HG02798 (cell line): ENCODE measurements around the gene LCE3A.
"Not testable (repeated sequence)": the region's sequence is repeated elsewhere in the genome, so short reads cannot be mapped to it uniquely, and the experiment has no call there.

Source experiments
- ATAC-seq: cut with Tn5 transposase; IDR thresholded peaks from one replicate; pipeline ENCODE4 v1.9.1; 2021; ENCODE audit warnings: mild to moderate bottlenecking; ENCODE audit not compliant: unreplicated experiment, poor library complexity

Gene LCE3A

GRCh38 chr1:152622803-152623202, at the start of gene LCE3A:
TSS of gene LCE3A (minus strand) at chr1:152623103. CDS start at chr1:152623103, 0 bp downstream.
- ATAC-seq, result no peak

- ATAC-seq, result no peak
These were observed 44.7 kb upstream of the LCE3A start for GRCh38 chr1:152667648-152668047.

DNA sequence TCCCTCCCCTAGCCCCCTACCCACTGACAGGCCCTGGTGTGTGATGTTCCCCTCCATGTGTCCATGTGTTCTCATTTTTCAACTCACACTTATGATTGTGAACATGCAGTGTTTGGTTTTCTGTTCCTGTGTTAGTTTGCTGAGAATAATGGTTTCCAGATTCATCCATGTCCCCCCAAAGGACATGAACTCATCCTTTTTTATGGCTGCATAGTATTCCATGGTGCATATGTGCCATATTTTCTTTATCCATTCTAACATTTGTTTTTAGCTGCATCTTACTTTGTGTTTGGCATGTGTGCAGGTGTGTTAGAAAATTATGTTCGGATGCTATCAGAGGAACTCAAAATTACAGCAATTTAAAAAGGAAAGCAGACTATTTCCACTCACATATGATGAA, 43.3 kb upstream of the LCE3A start:
- ATAC-seq, result not testable (repeated sequence)

DNA sequence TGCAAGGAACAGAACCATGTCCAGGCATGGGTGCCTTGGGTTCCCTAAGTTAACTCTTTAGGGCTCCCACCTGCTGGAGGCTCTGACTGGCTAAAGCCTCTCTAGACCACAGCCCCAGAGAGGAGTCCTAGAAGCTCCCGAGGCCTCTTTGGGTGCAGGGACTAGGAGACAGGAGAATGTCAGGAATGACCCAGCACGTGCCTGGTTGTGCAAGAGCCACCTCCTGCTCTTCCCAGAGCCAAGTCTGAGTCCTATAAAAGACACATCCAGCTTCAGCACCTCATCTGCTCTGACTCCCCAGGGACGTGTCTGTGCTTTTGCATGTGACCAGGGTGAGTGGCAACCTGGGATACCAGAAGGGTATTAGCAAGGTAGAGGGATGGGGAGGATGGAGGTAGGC, 40.2 kb upstream of the LCE3A start, which contains the start of gene LCE2D:
TSS of gene LCE2D (plus strand) at position 283 of the 400 bp plus-strand sequence. CDS start 726 bp downstream, outside the sequence.
- ATAC-seq, result no peak

GRCh38 chr1:152658649-152659048, 35.7 kb upstream of the LCE3A start:
- no peak for ATAC-seq

DNA sequence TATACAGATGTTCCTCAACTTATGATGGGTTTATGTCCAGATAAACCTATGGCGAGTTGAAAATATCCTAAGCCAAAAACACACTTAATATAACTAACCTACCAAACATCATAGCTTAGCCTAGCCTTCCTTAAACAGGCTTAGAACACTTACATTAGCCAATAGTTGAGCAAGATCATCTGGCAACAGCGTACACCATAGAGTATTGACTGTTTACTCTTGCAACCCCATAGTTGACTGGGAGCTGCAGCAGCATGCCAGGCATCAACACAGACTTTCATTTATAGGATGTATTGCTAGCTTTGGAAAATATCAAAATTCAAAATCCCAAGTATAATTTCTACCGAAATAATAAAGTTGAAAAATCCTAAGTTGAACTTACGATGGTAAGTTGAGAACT, 34.8 kb upstream of the LCE3A start:
- no peak for ATAC-seq

DNA sequence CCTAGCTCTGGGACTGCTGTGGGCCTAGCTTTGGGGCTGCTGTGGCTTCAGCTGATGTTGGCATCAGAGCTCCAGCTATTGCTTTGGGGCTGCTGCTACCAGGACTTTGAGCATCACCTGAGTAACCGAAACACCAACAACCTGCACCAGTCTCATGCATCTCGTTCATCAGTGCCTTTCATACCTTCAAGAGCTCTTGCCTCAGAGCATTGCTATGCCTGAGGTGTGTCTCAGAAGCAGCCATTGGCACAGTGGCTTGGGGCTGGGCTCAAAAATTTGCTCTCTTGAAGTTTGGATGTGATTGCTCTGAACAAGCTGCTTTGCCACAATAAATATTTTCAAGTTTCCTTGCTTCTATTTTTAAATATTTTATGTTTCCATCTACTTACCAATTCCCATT, 33.6 kb upstream of the LCE3A start:
- no peak for ATAC-seq

GRCh38 chr1:152654110-152654509, 31.2 kb upstream of the LCE3A start:
- ATAC-seq, result peak; percentile 66

GRCh38 chr1:152646656-152647055, 23.8 kb upstream of the LCE3A start:
- ATAC-seq, result no peak

DNA sequence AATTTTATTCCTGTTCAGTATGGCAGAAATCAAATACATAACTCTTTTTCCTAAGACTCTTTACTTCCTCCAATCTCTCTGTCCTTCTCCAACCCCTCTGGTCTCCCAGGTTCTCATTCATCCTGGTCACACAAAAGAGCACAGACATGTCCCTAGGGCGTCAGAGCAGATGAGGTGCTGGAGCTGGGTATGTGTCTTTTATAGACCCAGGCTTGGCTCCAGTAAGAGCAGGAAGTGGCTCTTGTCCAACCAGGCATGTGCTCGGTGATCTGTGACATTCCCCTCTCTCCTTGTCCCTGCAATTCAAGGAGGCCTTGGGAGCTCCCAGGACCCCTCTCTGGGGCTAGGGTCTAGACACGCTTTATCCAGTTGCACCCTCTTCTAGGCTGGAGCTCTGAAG, 22.2 kb upstream of the LCE3A start:
- no peak for ATAC-seq

DNA sequence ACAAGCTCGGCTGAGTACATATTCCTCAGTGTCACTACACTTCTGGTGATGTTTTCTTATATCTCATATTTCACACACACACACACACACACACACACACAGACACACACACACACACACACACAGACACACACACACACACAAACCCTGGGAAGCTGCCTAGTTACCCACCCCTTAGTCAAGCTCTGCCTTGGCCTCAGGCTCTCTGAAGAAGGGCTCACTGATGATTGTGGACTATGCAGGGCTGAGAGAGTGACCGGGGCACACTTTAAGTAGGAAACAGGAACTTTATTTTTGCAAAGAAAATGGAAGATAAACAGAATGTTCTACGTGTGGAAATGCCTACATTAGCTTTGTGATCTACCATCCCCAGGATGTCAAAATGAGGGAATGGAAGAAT, 21.0 kb upstream of the LCE3A start:
- no peak for ATAC-seq

GRCh38 chr1:152640351-152640750, 17.4 kb upstream of the LCE3A start:
- no peak for ATAC-seq

GRCh38 chr1:152630596-152630995, 7.7 kb upstream of the LCE3A start:
- ATAC-seq, result no peak

DNA sequence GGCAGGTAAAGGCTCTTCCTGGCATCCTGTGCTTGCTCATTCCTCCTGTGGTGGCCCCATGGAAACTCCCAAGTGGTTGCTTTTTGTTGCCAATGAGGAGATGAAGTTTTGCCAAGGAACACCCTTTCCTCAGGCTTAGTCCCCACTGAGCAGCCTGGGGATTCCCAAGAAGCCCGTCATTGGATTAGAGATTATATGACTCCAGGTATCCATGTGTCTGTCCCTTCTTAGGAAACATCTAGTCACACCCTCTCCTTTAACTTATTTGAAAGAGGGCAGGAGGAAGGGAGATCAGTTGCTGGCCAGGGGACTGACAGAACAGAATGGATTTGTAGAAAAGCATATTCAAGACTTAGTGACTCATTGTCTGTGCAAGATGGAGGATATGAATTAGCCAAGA, 3.8 kb upstream of the LCE3A start:
- no peak for ATAC-seq

DNA sequence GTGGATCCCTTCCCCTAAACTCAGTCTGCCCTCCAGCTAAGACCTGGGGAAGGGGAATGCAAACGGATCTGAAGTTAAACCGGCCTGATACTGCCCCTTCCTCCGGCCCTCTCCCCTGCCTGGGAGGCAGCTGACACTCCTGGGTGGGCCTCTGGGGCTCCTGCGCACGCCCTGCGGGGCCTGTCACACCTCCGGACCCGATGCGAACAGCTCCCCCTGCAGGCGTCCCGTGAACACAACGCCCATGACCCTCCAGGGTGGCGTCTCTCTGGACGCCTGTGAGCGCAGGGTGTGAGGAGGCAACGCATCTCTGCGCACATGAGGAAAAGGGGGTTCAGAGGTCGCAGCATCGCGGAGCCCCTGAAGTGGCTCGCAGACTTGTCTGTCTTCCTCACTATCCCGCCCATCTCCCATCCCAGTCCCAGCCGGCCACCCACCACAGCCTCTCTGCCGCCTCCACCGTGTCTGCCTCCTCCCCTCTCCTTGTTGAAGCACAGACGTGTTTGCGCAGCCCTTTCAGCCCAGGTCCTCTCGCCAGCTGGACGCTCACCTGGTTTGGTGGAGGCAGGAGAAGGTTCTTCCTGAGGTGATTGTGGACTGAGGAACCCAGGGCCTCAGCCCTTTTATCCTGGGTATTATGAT, 421 bp upstream of the LCE3A start:
- ATAC-seq, result no peak

- ATAC-seq, result no peak
These were observed 910 bp downstream of the LCE3A start for GRCh38 chr1:152621993-152622392.

DNA sequence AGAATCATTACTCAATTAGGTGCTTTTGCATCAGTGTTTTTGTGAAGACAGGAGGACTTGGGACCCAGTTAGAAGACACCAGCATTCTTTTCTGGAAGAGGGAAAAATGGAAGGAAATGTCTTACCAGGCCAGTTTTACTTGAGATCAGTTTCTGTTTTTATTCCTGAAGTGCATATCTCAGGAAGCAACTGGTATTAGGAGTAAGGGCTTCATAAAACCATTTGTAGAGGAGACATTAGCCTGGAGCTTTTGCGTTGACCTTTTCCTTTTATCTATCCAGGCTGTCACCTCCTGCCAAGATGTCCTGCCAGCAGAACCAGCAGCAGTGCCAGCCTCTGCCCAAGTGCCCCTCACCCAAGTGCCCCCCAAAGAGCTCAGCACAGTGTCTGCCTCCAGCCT, 9.4 kb downstream of the LCE3A start, which contains the start of gene LCE3B:
TSS of gene LCE3B (plus strand) at position 301 of the 400 bp plus-strand sequence. CDS start at position 301, 0 bp downstream.
- no peak for ATAC-seq

DNA sequence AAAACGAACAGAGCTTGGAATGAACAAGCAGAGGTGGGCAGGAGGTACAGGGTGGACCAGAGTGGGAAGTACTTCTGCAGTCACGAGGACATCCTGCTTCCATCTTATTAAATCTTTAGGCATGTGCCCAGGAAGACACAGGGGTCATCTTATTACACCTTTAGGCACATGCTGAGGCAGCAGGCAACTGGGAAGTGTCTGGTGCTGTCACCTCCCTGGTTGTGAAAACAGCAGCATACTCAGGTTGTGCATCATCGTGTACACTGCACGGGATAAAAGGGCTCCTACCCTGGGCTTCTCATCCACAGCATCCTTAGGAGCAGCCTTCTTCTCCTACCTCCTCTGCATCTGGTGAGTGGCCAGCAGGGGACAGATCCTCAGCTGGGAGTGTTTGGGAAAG, 23.0 kb downstream of the LCE3A start, which contains the start of gene LCE3C:
TSS of gene LCE3C (plus strand) at position 301 of the 400 bp plus-strand sequence. CDS start 498 bp downstream, outside the sequence.
- ATAC-seq, result no peak

DNA sequence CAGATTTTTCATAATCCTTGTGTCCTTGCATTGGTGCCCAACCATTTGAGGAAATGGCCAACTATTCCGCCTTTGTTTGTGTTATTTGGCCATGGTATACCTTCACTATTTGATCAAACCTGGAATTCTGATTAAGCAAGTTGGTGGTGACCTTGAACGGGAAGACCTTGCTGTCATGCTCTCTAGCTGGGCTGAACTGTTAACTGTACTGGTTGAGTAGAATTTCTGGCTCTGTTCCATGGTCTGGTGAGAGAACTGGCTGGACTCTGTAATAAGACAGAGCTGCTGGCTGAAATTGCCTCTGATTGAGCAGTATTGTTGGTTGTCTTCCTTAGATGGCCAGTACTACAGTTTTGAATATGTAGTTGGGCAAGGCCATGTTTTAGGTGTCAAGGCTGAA, 25.9 kb downstream of the LCE3A start:
- no peak for ATAC-seq

DNA sequence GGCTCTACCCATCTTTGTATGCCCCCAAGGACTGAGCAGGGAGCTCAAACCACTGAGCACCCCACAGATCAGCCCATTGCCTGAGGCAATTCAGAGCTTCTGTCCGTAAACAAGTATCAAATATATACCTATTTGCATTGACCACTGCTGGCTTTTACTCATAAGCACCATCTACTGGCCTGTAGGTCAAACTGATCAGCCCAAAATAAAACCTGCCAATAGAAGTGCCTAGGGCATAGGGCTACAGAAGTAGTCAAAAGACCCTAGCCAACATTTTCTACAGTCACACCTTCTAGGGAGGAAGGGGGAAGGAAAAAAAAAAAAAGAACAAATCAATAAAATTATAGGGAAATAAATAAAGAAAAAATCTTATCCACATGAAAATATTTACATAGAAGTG, 37.3 kb downstream of the LCE3A start:
- ATAC-seq, result no peak

DNA sequence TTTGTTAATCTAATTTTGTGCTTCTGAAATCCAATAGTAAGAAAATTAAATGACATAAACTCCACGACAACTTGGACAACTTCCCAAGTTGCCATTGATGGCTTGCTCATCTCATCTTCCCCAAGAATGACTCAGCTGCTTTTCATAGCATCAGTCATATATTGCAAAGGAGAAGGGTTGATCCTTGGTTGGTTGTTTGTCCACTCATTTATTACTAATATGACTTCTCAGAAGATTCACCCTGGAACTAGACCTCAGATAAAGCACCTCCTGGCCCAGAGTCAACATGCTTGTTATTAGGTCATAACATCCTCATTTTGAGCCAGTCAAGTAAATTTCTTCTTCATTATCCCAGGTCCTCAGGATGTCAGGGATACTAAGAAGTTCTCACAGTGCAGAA, 40.3 kb downstream of the LCE3A start:
- no peak for ATAC-seq

DNA sequence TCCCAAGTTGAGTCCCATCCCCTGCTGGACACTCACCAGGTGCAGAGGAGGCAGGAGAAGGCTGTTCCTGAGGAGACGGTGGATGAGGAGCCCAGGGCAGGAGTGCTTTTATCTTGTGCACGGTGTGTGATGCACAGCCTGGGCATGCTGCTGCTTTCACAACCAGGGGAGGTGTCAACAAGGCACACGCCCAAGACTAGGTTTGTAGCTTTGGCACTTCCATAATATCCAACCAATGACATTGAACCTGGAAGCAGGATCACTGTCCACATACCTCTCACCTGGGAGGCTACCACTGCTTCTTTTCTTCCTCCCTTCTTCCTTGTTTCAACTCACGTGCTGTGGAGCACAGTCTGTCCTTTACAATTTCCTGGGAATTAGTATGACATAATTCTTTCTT, 42.5 kb downstream of the LCE3A start, which contains the start of gene LCE3D:
TSS of gene LCE3D (minus strand) at position 84 of the 400 bp plus-strand sequence. CDS start 580 bp downstream, outside the sequence.
- no peak for ATAC-seq
